Panc1 (cell line): Measurements from ENCODE around the gene RASGRP2. TPM values are rescaled to one million over a fixed set of nuclear protein-coding genes. Genes with fewer than 3 reads are reported as not detected.
A peak's percentile ranks its signal among the peaks of the same experiment; 100 is the strongest.

ENCODE experiments used
- ATAC-seq: fragments of 200-7000 bp; cut with Tn5 transposase; 2 replicates; pipeline ENCODE4 v1.9.1; 2020; ENCODE audit warnings: mild to moderate bottlenecking, moderate library complexity
- BruUV-seq: library from RNA; stranded (reverse); fragments of 400-500 nt; replicated peaks from 2 replicates; lab custom pipeline; 2021; lab: Mats Ljungman, UMichigan
- CTCF ChIA-PET: fragments of 300-600 bp; sonication (Branson Sonifier 250); formaldehyde crosslinking; loops from one replicate; lab custom pipeline; 2022; ENCODE audit warnings: antibody characterized with exemption; lab: Charles Lee
- POLR2A ChIA-PET: fragments of 300-600 bp; sonication (Branson Sonifier 250); formaldehyde crosslinking; loops from one replicate; lab custom pipeline; 2022; ENCODE audit warnings: antibody characterized with exemption; lab: Charles Lee
- DNase-seq: peaks from one replicate; pipeline ENCODE4 v3.0.0-alpha.2; 2010; ENCODE audit warnings: low read depth, low spot score
- H3K27ac ChIP-seq: 2 replicates; pipeline ENCODE4 v1.5.1; 2011; ENCODE audit warnings: mild to moderate bottlenecking, low read length, inconsistent platforms
- H3K27me3 ChIP-seq: fragments of 200-500 bp; sonication (Bioruptor generic); 2 replicates; pipeline ENCODE4 v1.6.0; 2014; ENCODE audit warnings: low read length, inconsistent platforms; ENCODE audit not compliant: control insufficient read depth, insufficient read depth
- H3K36me3 ChIP-seq: fragments of 200-500 bp; sonication (Bioruptor generic); 2 replicates; pipeline ENCODE4 v1.5.1; 2014; ENCODE audit warnings: inconsistent platforms, mild to moderate bottlenecking, low read length, moderate library complexity; ENCODE audit not compliant: control insufficient read depth, insufficient read depth
- H3K4me1 ChIP-seq: 2 replicates; pipeline ENCODE4 v1.5.1; 2011; ENCODE audit warnings: inconsistent platforms, mild to moderate bottlenecking, low read length, moderate library complexity; ENCODE audit not compliant: control insufficient read depth, insufficient read depth
- H3K4me3 ChIP-seq, 2 experiments: 2 replicates each; pipeline ENCODE4 v1.5.1; 2011 to 2012; ENCODE audit warnings: low read depth in 2 of 2, low read length in 2 of 2, mild to moderate bottlenecking in 2 of 2, inconsistent platforms in 1 of 2, moderate library complexity in 1 of 2
- H3K9me3 ChIP-seq: fragments of 200-500 bp; sonication (Bioruptor generic); 2 replicates; pipeline ENCODE4 v1.5.1; 2014; ENCODE audit warnings: low read depth, mild to moderate bottlenecking, inconsistent platforms, low read length, moderate library complexity; ENCODE audit not compliant: control insufficient read depth, insufficient read depth
- CTCF ChIP-seq: fragments of 450-650 bp; IDR thresholded peaks from 2 replicates; pipeline ENCODE4 v1.5.1; 2017; ENCODE audit warnings: mild to moderate bottlenecking
- POLR2AphosphoS5 ChIP-seq: IDR thresholded peaks from 2 replicates; pipeline ENCODE4 v1.6.1; 2012; ENCODE audit warnings: mild to moderate bottlenecking, low read depth, low read length, moderate library complexity
- REST ChIP-seq, 2 experiments: IDR thresholded peaks; 2 replicates each; pipeline ENCODE4 v1.6.1; 2011 to 2012; ENCODE audit warnings: low read depth in 2 of 2, control low read depth in 1 of 2, low read length in 1 of 2, mild to moderate bottlenecking in 1 of 2, moderate library complexity in 1 of 2; ENCODE audit not compliant: insufficient read depth in 1 of 2
- SIN3A ChIP-seq: IDR thresholded peaks from 2 replicates; pipeline ENCODE4 v1.6.1; 2012; ENCODE audit warnings: low read depth, mild to moderate bottlenecking, low read length, moderate library complexity, borderline replicate concordance; ENCODE audit not compliant: insufficient read depth
- TCF7L2 ChIP-seq: IDR thresholded peaks from 2 replicates; pipeline ENCODE4 v1.6.1; 2011; ENCODE audit warnings: mild to moderate bottlenecking, low read depth, low read length, inconsistent platforms
- in situ Hi-C: cut with HindIII; loops from 2 replicates; pipeline ENCODE4 v1.10.0; 2016; ENCODE audit warnings: low sequenced_read_pairs, low pct_unique_long_range_greater_than_20kb
- intact Hi-C: fragments of 100-400 bp; cut with micrococcal nuclease; formaldehyde crosslinking; loops from one replicate; pipeline ENCODE4 v1.10.0; 2022; ENCODE audit not compliant: unreplicated experiment
- total RNA-seq: library from RNA; stranded (reverse); gene quantifications from one replicate; pipeline ENCODE4 v1.2.1, GENCODE V29; 2021; ENCODE audit not compliant: unreplicated experiment

The RASGRP2 gene
- total RNA-seq, 1 experiment from 2014 or later = 3.7 TPM

- in situ Hi-C loops = no loop called here
- H3K27me3 ChIP-seq = peaks cover 8% of the 10 kb centered on the region; the same call in 1 of the 2 replicates
These were observed 49.0 kb downstream of the RASGRP2 start for GRCh38 chr11:64694821-64695365.

GRCh38 chr11:64694026-64694755 lies 49.8 kb downstream of the RASGRP2 start:
- intact Hi-C loops (no loop called here), in situ Hi-C loops (no loop called here)
- no peaks in the 10 kb centered on the region for H3K9me3 ChIP-seq
- no peak overlapping the region for H3K4me3 ChIP-seq
- H3K27me3 ChIP-seq = peaks cover 8% of the 10 kb centered on the region; the same call in 1 of the 2 replicates
- H3K36me3 ChIP-seq = no peaks in the 10 kb centered on the region
- no peaks in the 10 kb centered on the region for H3K4me1 ChIP-seq
- ATAC-seq = 0 out of 2 replicates have a peak, but pooled peaks have one; percentile 39
- BruUV-seq = no TSS peak
- no peak for DNase-seq
- TF ChIP-seq REST (IDR thresholded peaks at IDR 0.05; ENCODE audit: insufficient read depth in 1 of 2, low read depth in 2 of 2, low read length in 1 of 2) = no peak
- no peak overlapping the region for H3K27ac ChIP-seq
- ChIA-PET POLR2A (no interaction called here), CTCF (no interaction called here)

More at GRCh38 chr11:64694821-64695365, 49.0 kb downstream of the RASGRP2 start:
- Histone ChIP-seq H3K27ac (no peak overlapping the region), H3K36me3 (no peaks in the 10 kb centered on the region), H3K9me3 (no peaks in the 10 kb centered on the region), H3K4me1 (no peaks in the 10 kb centered on the region), H3K4me3 (no peak overlapping the region)
- intact Hi-C loops = no loop called here
- POLR2A ChIA-PET = no interaction called here
- no peak for DNase-seq
- no TSS peak for BruUV-seq
- peak; percentile 45; the same call in 1 of the 2 replicates for ATAC-seq
- TF ChIP-seq TCF7L2 = no peak
- no peak for TF ChIP-seq SIN3A
- no peak for TF ChIP-seq REST (IDR thresholded peaks at IDR 0.05; ENCODE audit: insufficient read depth in 1 of 2, low read depth in 2 of 2, low read length in 1 of 2)
- no peak for TF ChIP-seq CTCF
- TF ChIP-seq POLR2AphosphoS5 = no peak
- CTCF ChIA-PET = no interaction called here
